Liver (tissue), 9 donors: ENCODE results near the gene HNRNPL. TPM values are rescaled to one million over a fixed set of nuclear protein-coding genes. Genes with fewer than 3 reads are reported as not detected.
"Not testable (repeated sequence)": the region's sequence is repeated elsewhere in the genome, so short reads cannot be mapped to it uniquely, and the experiment has no call there.

ENCODE experiments used
- DNase-seq: peaks from one replicate; pipeline ENCODE4 v3.0.0-alpha.2; 2017; ENCODE audit warnings: low spot score
- H3K27ac ChIP-seq, 2 donors: one replicate each; pipeline ENCODE4 v1.7.0; 2013; ENCODE audit warnings: inconsistent platforms in 2 of 2, low read length in 2 of 2, control low read depth in 1 of 2, low read depth in 1 of 2, mild to moderate bottlenecking in 1 of 2
- H3K27me3 ChIP-seq, 4 donors: one replicate each; pipeline versions ENCODE4 v1.6.1 to v1.7.0; 2013; ENCODE audit warnings: low read length in 3 of 4, inconsistent platforms in 1 of 4, mild to moderate bottlenecking in 1 of 4, moderate library complexity in 1 of 4; ENCODE audit not compliant: control insufficient read depth in 4 of 4, insufficient read depth in 4 of 4
- H3K36me3 ChIP-seq, 4 donors: one replicate each; pipeline versions ENCODE4 v1.6.1 to v1.7.0; 2013; ENCODE audit warnings: low read length in 3 of 4, mild to moderate bottlenecking in 3 of 4, low read depth in 1 of 4, moderate library complexity in 1 of 4; ENCODE audit not compliant: control insufficient read depth in 4 of 4, insufficient read depth in 3 of 4
- H3K4me1 ChIP-seq, 4 donors: one replicate each; pipeline versions ENCODE4 v1.6.1 to v1.7.0; 2013; ENCODE audit warnings: low read length in 3 of 4, mild to moderate bottlenecking in 3 of 4, moderate library complexity in 1 of 4; ENCODE audit not compliant: control insufficient read depth in 4 of 4, insufficient read depth in 4 of 4
- H3K4me3 ChIP-seq, 3 donors: one replicate each; pipeline versions ENCODE4 v1.6.1 to v1.7.0; 2013; ENCODE audit warnings: low read length in 3 of 3, control low read depth in 1 of 3, low read depth in 1 of 3, mild to moderate bottlenecking in 1 of 3
- H3K9ac ChIP-seq, 2 donors: one replicate each; pipeline ENCODE4 v1.7.0; 2013; ENCODE audit warnings: low read length in 2 of 2, mild to moderate bottlenecking in 2 of 2, moderate library complexity in 2 of 2, control low read depth in 1 of 2, low read depth in 1 of 2
- H3K9me3 ChIP-seq, 4 donors: one replicate each; pipeline versions ENCODE4 v1.6.1 to v1.7.0; 2013; ENCODE audit warnings: low read length in 3 of 4; ENCODE audit not compliant: control insufficient read depth in 4 of 4
- EGR1 ChIP-seq, 2 donors: IDR thresholded peaks; 2 replicates each; pipeline ENCODE4 v1.6.1; 2016 to 2018; ENCODE audit warnings: antibody characterized with exemption in 2 of 2, low read depth in 2 of 2
- FOXA1 ChIP-seq: IDR thresholded peaks from 2 replicates; pipeline ENCODE4 v1.6.1; 2016; ENCODE audit warnings: antibody characterized with exemption
- FOXA2 ChIP-seq: IDR thresholded peaks from 2 replicates; pipeline ENCODE4 v1.6.1; 2016; ENCODE audit warnings: antibody characterized with exemption
- GABPA ChIP-seq, 2 donors: IDR thresholded peaks in 1 of 2; conservative IDR thresholded peaks in 1 of 2; 2 replicates each; pipeline ENCODE4 v1.6.1; 2016; ENCODE audit warnings: antibody characterized with exemption in 2 of 2, mild to moderate bottlenecking in 1 of 2, moderate library complexity in 1 of 2
- HNF4G ChIP-seq: IDR thresholded peaks from 2 replicates; pipeline ENCODE4 v1.6.1; 2016; ENCODE audit warnings: antibody characterized with exemption
- JUND ChIP-seq, 2 donors: IDR thresholded peaks; 2 replicates each; pipeline ENCODE4 v1.6.1; 2016; ENCODE audit warnings: antibody characterized with exemption in 2 of 2
- NR2F2 ChIP-seq: IDR thresholded peaks from 2 replicates; pipeline ENCODE4 v1.6.1; 2016; ENCODE audit warnings: antibody characterized with exemption
- RAD21 ChIP-seq, 2 donors: IDR thresholded peaks; 2 replicates each; pipeline ENCODE4 v1.6.1; 2016; ENCODE audit warnings: antibody characterized with exemption in 2 of 2, mild to moderate bottlenecking in 2 of 2
- RXRA ChIP-seq, 2 donors: IDR thresholded peaks; 2 replicates each; pipeline ENCODE4 v1.6.1; 2017 to 2018; ENCODE audit warnings: antibody characterized with exemption in 2 of 2, mild to moderate bottlenecking in 1 of 2
- SP1 ChIP-seq: IDR thresholded peaks from 2 replicates; pipeline ENCODE4 v1.6.1; 2018; ENCODE audit warnings: antibody characterized with exemption, mild to moderate bottlenecking
- TAF1 ChIP-seq: conservative IDR thresholded peaks from 2 replicates; pipeline ENCODE4 v1.6.1; 2016; ENCODE audit warnings: antibody characterized with exemption, mild to moderate bottlenecking
- YY1 ChIP-seq: IDR thresholded peaks from 2 replicates; pipeline ENCODE4 v1.6.1; 2016; ENCODE audit warnings: antibody characterized with exemption, mild to moderate bottlenecking
- ZBTB33 ChIP-seq: IDR thresholded peaks from 2 replicates; pipeline ENCODE4 v1.6.1; 2016; ENCODE audit warnings: antibody characterized with exemption
- WGBS: extraction: QIAGEN DNeasy Blood & Tissue Kit; methylation state at CpG from one replicate; pipeline ENCODE4 v1.1.7; 2013; 5-methylcytosine and 5-hydroxymethylcytosine counted together
- polyA plus RNA-seq, 2 donors: library from polyadenylated mRNA; stranded (reverse) in 1 of 2; unstranded in 1 of 2; fragments of 200-250 nt in 1 of 2; fragments of >200 nt in 1 of 2; fragmentation: Nextera tagmentation in 1 of 2; extraction: Ambion mirVana in 1 of 2; gene quantifications; one replicate each; pipeline versions ENCODE4 v1.2.1 to v1.2.3, GENCODE V29; 2013 to 2015
- total RNA-seq, 2 donors: library from RNA; depleted of rRNA; stranded (reverse); fragments of >200 nt; gene quantifications; one replicate each; pipeline ENCODE4 v1.2.3, GENCODE V29; 2014
- TF ChIP-seq, protein P1 (sequence below): fragments of 150-350 bp; IDR thresholded peaks from 2 replicates; pipeline ENCODE4 v1.5.1; 2017; ENCODE audit warnings: improper control_type of control experiment, low read depth, low read length; ENCODE audit not compliant: missing input control
- TF ChIP-seq, protein P2 (sequence below): IDR thresholded peaks from 2 replicates; pipeline ENCODE4 v1.6.1; 2016; ENCODE audit warnings: antibody characterized with exemption, mild to moderate bottlenecking
- TF ChIP-seq, protein P3 (sequence below): IDR thresholded peaks from 2 replicates; pipeline ENCODE4 v1.6.1; 2016; ENCODE audit warnings: antibody characterized with exemption
- donor health status: healthy.
- donor health status: healthy.
- donor health status: healthy.
- donor health status: healthy.
- donor health status: healthy.

The HNRNPL gene
- total and polyA plus RNA-seq, 4 donors = 50.4 to 166 (median 95.6) TPM

- H3K9ac ChIP-seq, DNase-seq, H3K4me3 ChIP-seq, H3K9me3 ChIP-seq, H3K36me3 ChIP-seq, H3K27ac ChIP-seq, H3K27me3 ChIP-seq: not testable (repeated sequence)
- peaks cover 0 to 18% (median 12%) of the 10 kb centered on the region in 4 donors for H3K4me1 ChIP-seq
- 94% methylated on average over 10 of the region's 10 CpGs for WGBS
Observed at GRCh38 chr19:38873400-38873799, 23.6 kb upstream of the HNRNPL start.

DNA sequence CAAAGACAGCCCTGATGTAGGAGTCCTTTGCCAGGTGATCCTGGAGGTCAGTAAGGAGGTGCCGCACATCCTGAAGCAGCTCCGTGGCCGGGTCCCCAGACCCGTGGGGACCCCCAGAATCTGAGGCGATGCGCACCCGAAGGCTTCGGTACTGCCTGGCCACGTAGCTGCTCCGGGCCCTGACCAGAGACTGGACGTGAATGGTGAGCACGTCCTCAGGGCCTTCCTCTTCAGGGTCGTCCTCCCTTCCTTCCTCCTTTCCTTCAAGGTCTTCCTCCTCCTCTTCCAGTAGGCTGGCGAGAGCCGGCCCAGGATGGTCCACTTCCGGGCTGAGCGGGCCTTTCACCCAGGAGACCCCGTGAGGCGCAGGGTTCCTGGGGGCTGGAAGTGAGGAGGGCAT, 20.8 kb upstream of the HNRNPL start:
- no peaks in the 10 kb centered on the region for H3K36me3 ChIP-seq
- no peak overlapping the region for H3K4me3 ChIP-seq
- H3K9ac ChIP-seq = no peak overlapping the region
- no peak for DNase-seq
- H3K4me1 ChIP-seq = peaks cover 0 to 18% (median 11%) of the 10 kb centered on the region in 4 donors
- H3K27ac ChIP-seq = no peak overlapping the region
- whole genome bisulfite sequencing = 85% methylated on average over 19 of the region's 19 CpGs
- H3K27me3 ChIP-seq = no peaks in the 10 kb centered on the region
- TF ChIP-seq RAD21 (IDR thresholded peaks at IDR 0.05) (no peak), HNF4G (no peak), TAF1 (no peak), EGR1 (IDR thresholded peaks at IDR 0.05; ENCODE audit: low read depth in 2 of 2) (no peak), SP1 (no peak), YY1 (no peak), FOXA1 (no peak), JUND (IDR thresholded peaks at IDR 0.05) (no peak), NR2F2 (no peak), RXRA (IDR thresholded peaks at IDR 0.05) (no peak), GABPA (IDR thresholded peaks at IDR 0.05 in 1 of 2, conservative IDR thresholded peaks at IDR 0.05 in 1 of 2) (no peak), ZBTB33 (no peak), FOXA2 (no peak)
- TF ChIP-seq, protein P1, sequence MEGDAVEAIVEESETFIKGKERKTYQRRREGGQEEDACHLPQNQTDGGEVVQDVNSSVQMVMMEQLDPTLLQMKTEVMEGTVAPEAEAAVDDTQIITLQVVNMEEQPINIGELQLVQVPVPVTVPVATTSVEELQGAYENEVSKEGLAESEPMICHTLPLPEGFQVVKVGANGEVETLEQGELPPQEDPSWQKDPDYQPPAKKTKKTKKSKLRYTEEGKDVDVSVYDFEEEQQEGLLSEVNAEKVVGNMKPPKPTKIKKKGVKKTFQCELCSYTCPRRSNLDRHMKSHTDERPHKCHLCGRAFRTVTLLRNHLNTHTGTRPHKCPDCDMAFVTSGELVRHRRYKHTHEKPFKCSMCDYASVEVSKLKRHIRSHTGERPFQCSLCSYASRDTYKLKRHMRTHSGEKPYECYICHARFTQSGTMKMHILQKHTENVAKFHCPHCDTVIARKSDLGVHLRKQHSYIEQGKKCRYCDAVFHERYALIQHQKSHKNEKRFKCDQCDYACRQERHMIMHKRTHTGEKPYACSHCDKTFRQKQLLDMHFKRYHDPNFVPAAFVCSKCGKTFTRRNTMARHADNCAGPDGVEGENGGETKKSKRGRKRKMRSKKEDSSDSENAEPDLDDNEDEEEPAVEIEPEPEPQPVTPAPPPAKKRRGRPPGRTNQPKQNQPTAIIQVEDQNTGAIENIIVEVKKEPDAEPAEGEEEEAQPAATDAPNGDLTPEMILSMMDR = no peak
- TF ChIP-seq, protein P2, sequence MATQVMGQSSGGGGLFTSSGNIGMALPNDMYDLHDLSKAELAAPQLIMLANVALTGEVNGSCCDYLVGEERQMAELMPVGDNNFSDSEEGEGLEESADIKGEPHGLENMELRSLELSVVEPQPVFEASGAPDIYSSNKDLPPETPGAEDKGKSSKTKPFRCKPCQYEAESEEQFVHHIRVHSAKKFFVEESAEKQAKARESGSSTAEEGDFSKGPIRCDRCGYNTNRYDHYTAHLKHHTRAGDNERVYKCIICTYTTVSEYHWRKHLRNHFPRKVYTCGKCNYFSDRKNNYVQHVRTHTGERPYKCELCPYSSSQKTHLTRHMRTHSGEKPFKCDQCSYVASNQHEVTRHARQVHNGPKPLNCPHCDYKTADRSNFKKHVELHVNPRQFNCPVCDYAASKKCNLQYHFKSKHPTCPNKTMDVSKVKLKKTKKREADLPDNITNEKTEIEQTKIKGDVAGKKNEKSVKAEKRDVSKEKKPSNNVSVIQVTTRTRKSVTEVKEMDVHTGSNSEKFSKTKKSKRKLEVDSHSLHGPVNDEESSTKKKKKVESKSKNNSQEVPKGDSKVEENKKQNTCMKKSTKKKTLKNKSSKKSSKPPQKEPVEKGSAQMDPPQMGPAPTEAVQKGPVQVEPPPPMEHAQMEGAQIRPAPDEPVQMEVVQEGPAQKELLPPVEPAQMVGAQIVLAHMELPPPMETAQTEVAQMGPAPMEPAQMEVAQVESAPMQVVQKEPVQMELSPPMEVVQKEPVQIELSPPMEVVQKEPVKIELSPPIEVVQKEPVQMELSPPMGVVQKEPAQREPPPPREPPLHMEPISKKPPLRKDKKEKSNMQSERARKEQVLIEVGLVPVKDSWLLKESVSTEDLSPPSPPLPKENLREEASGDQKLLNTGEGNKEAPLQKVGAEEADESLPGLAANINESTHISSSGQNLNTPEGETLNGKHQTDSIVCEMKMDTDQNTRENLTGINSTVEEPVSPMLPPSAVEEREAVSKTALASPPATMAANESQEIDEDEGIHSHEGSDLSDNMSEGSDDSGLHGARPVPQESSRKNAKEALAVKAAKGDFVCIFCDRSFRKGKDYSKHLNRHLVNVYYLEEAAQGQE = no peak
- TF ChIP-seq, protein P3, sequence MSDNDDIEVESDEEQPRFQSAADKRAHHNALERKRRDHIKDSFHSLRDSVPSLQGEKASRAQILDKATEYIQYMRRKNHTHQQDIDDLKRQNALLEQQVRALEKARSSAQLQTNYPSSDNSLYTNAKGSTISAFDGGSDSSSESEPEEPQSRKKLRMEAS = no peak
- no peaks in the 10 kb centered on the region for H3K9me3 ChIP-seq
